ENCODE results near the gene PTPRA.
"Not testable (repeated sequence)": the region's sequence is repeated elsewhere in the genome, so short reads cannot be mapped to it uniquely, and the experiment has no call there.

The PTPRA gene

GRCh38 chr20:2873010-2873746, at the start of gene PTPRA:
PTPRA (plus strand) TSS chr20:2873481; CDS start chr20:2964278, 90,797 bp downstream.
- Histone ChIP-seq H3K9me3 (ENCODE audit: control insufficient read depth in 2 of 2, low read length in 2 of 2) (no peaks in the 10 kb centered on the region), H3K27me3 (ENCODE audit: control insufficient read depth in 1 of 2, insufficient read depth in 2 of 2, low read length in 2 of 2) (peaks cover 5 to 11% of the 10 kb centered on the region in 2 donors), H3K27ac (ENCODE audit: low read length) (no peak within 1 kb of the TSS), H3K9ac (ENCODE audit: low read length in 2 of 2) (peak within 1 kb of the TSS; percentile 69 to 81), H3K4me1 (ENCODE audit: control insufficient read depth, insufficient read depth, low read length) (peaks cover 37% of the 10 kb centered on the region), H3K4me3 (ENCODE audit: low read length in 2 of 2) (peak within 1 kb of the TSS; percentile 83 to 88), H3K36me3 (ENCODE audit: control insufficient read depth in 2 of 2, insufficient read depth in 2 of 2, low read length in 2 of 2) (no peaks in the 10 kb centered on the region)

- H3K4me1 ChIP-seq (ENCODE audit: control insufficient read depth, insufficient read depth, low read length) = no peaks in the 10 kb centered on the region
- no peaks in the 10 kb centered on the region for H3K9me3 ChIP-seq (ENCODE audit: control insufficient read depth in 2 of 2, low read length in 2 of 2)
- H3K36me3 ChIP-seq (ENCODE audit: control insufficient read depth in 2 of 2, insufficient read depth in 2 of 2, low read length in 2 of 2) = no peaks in the 10 kb centered on the region
- no peak overlapping the region for H3K9ac ChIP-seq (ENCODE audit: low read length in 2 of 2)
- H3K27me3 ChIP-seq (ENCODE audit: control insufficient read depth in 1 of 2, insufficient read depth in 2 of 2, low read length in 2 of 2) = peaks cover 9 to 14% of the 10 kb centered on the region in 2 donors
- H3K4me3 ChIP-seq (ENCODE audit: low read length in 2 of 2) = no peak overlapping the region
- H3K27ac ChIP-seq (ENCODE audit: low read length) = no peak overlapping the region
Measured at GRCh38 chr20:2825761-2826160, 47.5 kb upstream of the PTPRA start.

GRCh38 chr20:2826655-2827054, 46.6 kb upstream of the PTPRA start:
- Histone ChIP-seq H3K9me3 (ENCODE audit: control insufficient read depth in 2 of 2, low read length in 2 of 2) (no peaks in the 10 kb centered on the region), H3K4me3 (ENCODE audit: low read length in 2 of 2) (no peak overlapping the region), H3K27me3 (ENCODE audit: control insufficient read depth in 1 of 2, insufficient read depth in 2 of 2, low read length in 2 of 2) (peaks cover 5 to 6% of the 10 kb centered on the region in 2 donors), H3K27ac (ENCODE audit: low read length) (no peak overlapping the region), H3K4me1 (ENCODE audit: control insufficient read depth, insufficient read depth, low read length) (no peaks in the 10 kb centered on the region), H3K9ac (ENCODE audit: low read length in 2 of 2) (no peak overlapping the region), H3K36me3 (ENCODE audit: control insufficient read depth in 2 of 2, insufficient read depth in 2 of 2, low read length in 2 of 2) (no peaks in the 10 kb centered on the region)

GRCh38 chr20:2829376-2829775, 43.9 kb upstream of the PTPRA start:
- H3K4me3 ChIP-seq (ENCODE audit: low read length in 2 of 2) = no peak overlapping the region
- H3K27me3 ChIP-seq (ENCODE audit: control insufficient read depth in 1 of 2, insufficient read depth in 2 of 2, low read length in 2 of 2) = peaks cover 3 to 5% of the 10 kb centered on the region in 2 donors

GRCh38 chr20:2831206-2831605, 42.1 kb upstream of the PTPRA start:
- H3K4me3 ChIP-seq (ENCODE audit: low read length in 2 of 2); H3K9me3 ChIP-seq (ENCODE audit: control insufficient read depth in 2 of 2, low read length in 2 of 2); H3K4me1 ChIP-seq (ENCODE audit: control insufficient read depth, insufficient read depth, low read length); H3K27me3 ChIP-seq (ENCODE audit: control insufficient read depth in 1 of 2, insufficient read depth in 2 of 2, low read length in 2 of 2); H3K36me3 ChIP-seq (ENCODE audit: control insufficient read depth in 2 of 2, insufficient read depth in 2 of 2, low read length in 2 of 2); H3K9ac ChIP-seq (ENCODE audit: low read length in 2 of 2); H3K27ac ChIP-seq (ENCODE audit: low read length): not testable (repeated sequence)

More at GRCh38 chr20:2829376-2829775, 43.9 kb upstream of the PTPRA start:
- H3K9me3 ChIP-seq (ENCODE audit: control insufficient read depth in 2 of 2, low read length in 2 of 2) = no peaks in the 10 kb centered on the region
- H3K4me1 ChIP-seq (ENCODE audit: control insufficient read depth, insufficient read depth, low read length) = no peaks in the 10 kb centered on the region
- H3K9ac ChIP-seq (ENCODE audit: low read length in 2 of 2) = no peak overlapping the region
- no peaks in the 10 kb centered on the region for H3K36me3 ChIP-seq (ENCODE audit: control insufficient read depth in 2 of 2, insufficient read depth in 2 of 2, low read length in 2 of 2)
- H3K27ac ChIP-seq (ENCODE audit: low read length) = no peak overlapping the region

GRCh38 chr20:2833761-2834160, 39.5 kb upstream of the PTPRA start:
- no peak overlapping the region for H3K9ac ChIP-seq (ENCODE audit: low read length in 2 of 2)
- no peaks in the 10 kb centered on the region for H3K4me1 ChIP-seq (ENCODE audit: control insufficient read depth, insufficient read depth, low read length)
- H3K9me3 ChIP-seq (ENCODE audit: control insufficient read depth in 2 of 2, low read length in 2 of 2) = no peaks in the 10 kb centered on the region
- H3K4me3 ChIP-seq (ENCODE audit: low read length in 2 of 2) = no peak overlapping the region
- H3K27ac ChIP-seq (ENCODE audit: low read length) = no peak overlapping the region
- H3K36me3 ChIP-seq (ENCODE audit: control insufficient read depth in 2 of 2, insufficient read depth in 2 of 2, low read length in 2 of 2) = peaks cover 0 to 11% of the 10 kb centered on the region in 2 donors
- peaks cover 2 to 3% of the 10 kb centered on the region in 2 donors for H3K27me3 ChIP-seq (ENCODE audit: control insufficient read depth in 1 of 2, insufficient read depth in 2 of 2, low read length in 2 of 2)

GRCh38 chr20:2834401-2835110, 38.7 kb upstream of the PTPRA start:
- H3K27me3 ChIP-seq (ENCODE audit: control insufficient read depth in 1 of 2, insufficient read depth in 2 of 2, low read length in 2 of 2) = no peaks in the 10 kb centered on the region
- no peak overlapping the region for H3K9ac ChIP-seq (ENCODE audit: low read length in 2 of 2)
- peaks cover 0 to 11% of the 10 kb centered on the region in 2 donors for H3K36me3 ChIP-seq (ENCODE audit: control insufficient read depth in 2 of 2, insufficient read depth in 2 of 2, low read length in 2 of 2)
- H3K4me3 ChIP-seq (ENCODE audit: low read length in 2 of 2) = no peak overlapping the region
- H3K9me3 ChIP-seq (ENCODE audit: control insufficient read depth in 2 of 2, low read length in 2 of 2) = no peaks in the 10 kb centered on the region
- H3K4me1 ChIP-seq (ENCODE audit: control insufficient read depth, insufficient read depth, low read length) = peaks cover 2% of the 10 kb centered on the region
- H3K27ac ChIP-seq (ENCODE audit: low read length) = no peak overlapping the region

GRCh38 chr20:2835331-2835796, 37.9 kb upstream of the PTPRA start:
- Histone ChIP-seq H3K27me3 (ENCODE audit: control insufficient read depth in 1 of 2, insufficient read depth in 2 of 2, low read length in 2 of 2) (no peaks in the 10 kb centered on the region), H3K4me1 (ENCODE audit: control insufficient read depth, insufficient read depth, low read length) (peaks cover 10% of the 10 kb centered on the region), H3K27ac (ENCODE audit: low read length) (no peak overlapping the region), H3K4me3 (ENCODE audit: low read length in 2 of 2) (no peak overlapping the region), H3K9ac (ENCODE audit: low read length in 2 of 2) (no peak overlapping the region), H3K9me3 (ENCODE audit: control insufficient read depth in 2 of 2, low read length in 2 of 2) (no peaks in the 10 kb centered on the region), H3K36me3 (ENCODE audit: control insufficient read depth in 2 of 2, insufficient read depth in 2 of 2, low read length in 2 of 2) (peaks cover 0 to 11% of the 10 kb centered on the region in 2 donors)

GRCh38 chr20:2836035-2836434, 37.2 kb upstream of the PTPRA start:
- Histone ChIP-seq H3K27ac (ENCODE audit: low read length) (no peak overlapping the region), H3K9me3 (ENCODE audit: control insufficient read depth in 2 of 2, low read length in 2 of 2) (no peaks in the 10 kb centered on the region), H3K4me1 (ENCODE audit: control insufficient read depth, insufficient read depth, low read length) (peaks cover 13% of the 10 kb centered on the region), H3K9ac (ENCODE audit: low read length in 2 of 2) (no peak overlapping the region), H3K36me3 (ENCODE audit: control insufficient read depth in 2 of 2, insufficient read depth in 2 of 2, low read length in 2 of 2) (peaks cover 0 to 11% of the 10 kb centered on the region in 2 donors), H3K4me3 (ENCODE audit: low read length in 2 of 2) (no peak overlapping the region), H3K27me3 (ENCODE audit: control insufficient read depth in 1 of 2, insufficient read depth in 2 of 2, low read length in 2 of 2) (no peaks in the 10 kb centered on the region)

- no peak overlapping the region for H3K9ac ChIP-seq (ENCODE audit: low read length in 2 of 2)
- no peak overlapping the region for H3K4me3 ChIP-seq (ENCODE audit: low read length in 2 of 2)
- H3K9me3 ChIP-seq (ENCODE audit: control insufficient read depth in 2 of 2, low read length in 2 of 2) = no peaks in the 10 kb centered on the region
- no peak overlapping the region for H3K27ac ChIP-seq (ENCODE audit: low read length)
- peaks cover 0 to 11% of the 10 kb centered on the region in 2 donors for H3K36me3 ChIP-seq (ENCODE audit: control insufficient read depth in 2 of 2, insufficient read depth in 2 of 2, low read length in 2 of 2)
- H3K4me1 ChIP-seq (ENCODE audit: control insufficient read depth, insufficient read depth, low read length) = peaks cover 22% of the 10 kb centered on the region
- no peaks in the 10 kb centered on the region for H3K27me3 ChIP-seq (ENCODE audit: control insufficient read depth in 1 of 2, insufficient read depth in 2 of 2, low read length in 2 of 2)
Measured at GRCh38 chr20:2837221-2837960, 35.9 kb upstream of the PTPRA start.

Data from stomach smooth muscle (tissue), 2 donors.